OCI-LY7 (cell line): Measurements from ENCODE around the gene TMEFF1. TPM values are rescaled to one million over a fixed set of nuclear protein-coding genes. Genes with fewer than 3 reads are reported as not detected.

Experiments
- BruUV-seq: library from RNA; stranded (reverse); fragments of 400-500 nt; replicated peaks from 2 replicates; lab custom pipeline; 2021; lab: Mats Ljungman, UMichigan
- CTCF ChIA-PET: fragments of 300-600 bp; sonication (Branson Sonifier 250); formaldehyde crosslinking; loops from one replicate; lab custom pipeline; 2022; ENCODE audit warnings: antibody characterized with exemption; ENCODE audit not compliant: unreplicated experiment; lab: Charles Lee
- POLR2A ChIA-PET: fragments of 300-600 bp; sonication (Branson Sonifier 250); formaldehyde crosslinking; loops from one replicate; lab custom pipeline; 2022; ENCODE audit warnings: antibody characterized with exemption; lab: Charles Lee
- DNase-seq: peaks from one replicate; pipeline ENCODE4 v3.0.0-alpha.2; 2015; ENCODE audit warnings: low spot score
- H2AFZ ChIP-seq: fragments of 200-600 bp; sonication (generic), shearing (Covaris generic); 2 replicates; pipeline ENCODE4 v1.6.1; 2014; ENCODE audit warnings: mild to moderate bottlenecking, antibody characterized with exemption, low read length, moderate library complexity
- H3K27ac ChIP-seq: fragments of 200-600 bp; sonication (generic); 2 replicates; pipeline ENCODE4 v1.5.1; 2014; ENCODE audit warnings: mixed run types, low read depth, mild to moderate bottlenecking, moderate library complexity, low read length, inconsistent platforms; ENCODE audit not compliant: poor library complexity, severe bottlenecking
- H3K36me3 ChIP-seq: fragments of 200-600 bp; sonication (generic); 2 replicates; pipeline ENCODE4 v1.6.1; 2014; ENCODE audit warnings: mild to moderate bottlenecking, antibody characterized with exemption, low read length, moderate library complexity, mixed read lengths; ENCODE audit not compliant: insufficient read depth
- H3K4me1 ChIP-seq: fragments of 200-600 bp; sonication (generic); 2 replicates; pipeline ENCODE4 v1.5.1; 2014; ENCODE audit warnings: mild to moderate bottlenecking, low read length; ENCODE audit not compliant: insufficient read depth, poor library complexity, severe bottlenecking
- H3K4me2 ChIP-seq: fragments of 200-600 bp; sonication (generic); 2 replicates; pipeline ENCODE4 v1.6.1; 2014; ENCODE audit warnings: mild to moderate bottlenecking, low read length
- H3K4me3 ChIP-seq: fragments of 200-600 bp; sonication (generic); 2 replicates; pipeline ENCODE4 v1.5.1; 2014; ENCODE audit warnings: mild to moderate bottlenecking, low read depth, low read length; ENCODE audit not compliant: poor library complexity, severe bottlenecking
- H3K79me2 ChIP-seq: fragments of 200-600 bp; sonication (generic); 2 replicates; pipeline ENCODE4 v1.6.1; 2016; ENCODE audit warnings: low read depth, mild to moderate bottlenecking, low read length, moderate library complexity, mixed read lengths; ENCODE audit not compliant: insufficient read depth
- H3K9me2 ChIP-seq: fragments of 200-600 bp; sonication (generic); 2 replicates; pipeline ENCODE4 v1.6.1; 2016; ENCODE audit warnings: mild to moderate bottlenecking, low read length, mixed read lengths; ENCODE audit not compliant: insufficient read depth
- H3K9me3 ChIP-seq: fragments of 200-600 bp; sonication (generic); 2 replicates; pipeline ENCODE4 v1.6.1; 2014; ENCODE audit warnings: mild to moderate bottlenecking, mixed run types, low read length, mixed read lengths
- H4K20me1 ChIP-seq: fragments of 200-600 bp; sonication (generic); 2 replicates; pipeline ENCODE4 v1.6.1; 2014; ENCODE audit warnings: mild to moderate bottlenecking, antibody characterized with exemption, low read length, moderate library complexity, mixed read lengths; ENCODE audit not compliant: insufficient read depth
- EZH2phosphoT487 ChIP-seq: fragments of 200-600 bp; sonication (generic); IDR thresholded peaks from 2 replicates; pipeline ENCODE4 v1.6.1; 2018; ENCODE audit warnings: low read depth, borderline replicate concordance, mild to moderate bottlenecking, mixed run types, antibody characterized with exemption, low read length, moderate library complexity, mixed read lengths
- intact Hi-C: fragments of 100-400 bp; cut with micrococcal nuclease; formaldehyde crosslinking; loops from one replicate; pipeline ENCODE4 v1.10.0; 2022; ENCODE audit not compliant: unreplicated experiment
- total RNA-seq, 2 experiments: library from RNA; depleted of rRNA in 1 of 2; stranded (reverse); fragments of >200 nt in 1 of 2; shearing (Covaris generic) in 1 of 2; gene quantifications; 2 replicates each; pipeline ENCODE4 v1.2.3, GENCODE V29; 2014 to 2022
- TF ChIP-seq, protein P1 (sequence below): fragments of 200-600 bp; sonication (generic); conservative IDR thresholded peaks from 2 replicates; pipeline ENCODE4 v1.5.1; 2014; ENCODE audit warnings: mild to moderate bottlenecking, antibody characterized with exemption, low read length, moderate library complexity, mixed read lengths

Gene TMEFF1
- total RNA-seq, 2 experiments from 2014 or later = 3.6 to 4.7 TPM

DNA sequence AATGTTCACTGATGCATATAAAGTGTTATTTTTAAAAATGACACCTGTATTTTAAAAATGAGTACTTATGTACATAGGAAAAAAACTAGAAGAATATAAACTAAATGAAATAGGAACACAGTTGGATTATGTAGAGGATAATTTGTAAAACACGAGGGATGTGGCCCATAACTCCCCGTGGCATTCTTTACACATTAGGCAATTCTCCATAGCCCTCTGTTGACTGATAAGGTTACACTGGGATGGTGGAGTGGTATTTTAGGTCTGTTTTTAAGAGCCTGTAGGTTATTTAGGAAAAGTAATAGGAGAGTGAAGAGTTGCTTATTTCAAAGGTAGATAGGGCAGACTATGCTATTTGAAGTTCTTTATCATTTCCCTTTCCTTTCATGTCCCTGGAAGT is 106.7 kb downstream of the TMEFF1 start:
- no peak overlapping the region for H2AFZ ChIP-seq
- ChIA-PET POLR2A (no interaction called here), CTCF (no interaction called here)
- no peaks in the 10 kb centered on the region for H3K79me2 ChIP-seq
- no peak for TF ChIP-seq EZH2phosphoT487
- TF ChIP-seq, protein P1, sequence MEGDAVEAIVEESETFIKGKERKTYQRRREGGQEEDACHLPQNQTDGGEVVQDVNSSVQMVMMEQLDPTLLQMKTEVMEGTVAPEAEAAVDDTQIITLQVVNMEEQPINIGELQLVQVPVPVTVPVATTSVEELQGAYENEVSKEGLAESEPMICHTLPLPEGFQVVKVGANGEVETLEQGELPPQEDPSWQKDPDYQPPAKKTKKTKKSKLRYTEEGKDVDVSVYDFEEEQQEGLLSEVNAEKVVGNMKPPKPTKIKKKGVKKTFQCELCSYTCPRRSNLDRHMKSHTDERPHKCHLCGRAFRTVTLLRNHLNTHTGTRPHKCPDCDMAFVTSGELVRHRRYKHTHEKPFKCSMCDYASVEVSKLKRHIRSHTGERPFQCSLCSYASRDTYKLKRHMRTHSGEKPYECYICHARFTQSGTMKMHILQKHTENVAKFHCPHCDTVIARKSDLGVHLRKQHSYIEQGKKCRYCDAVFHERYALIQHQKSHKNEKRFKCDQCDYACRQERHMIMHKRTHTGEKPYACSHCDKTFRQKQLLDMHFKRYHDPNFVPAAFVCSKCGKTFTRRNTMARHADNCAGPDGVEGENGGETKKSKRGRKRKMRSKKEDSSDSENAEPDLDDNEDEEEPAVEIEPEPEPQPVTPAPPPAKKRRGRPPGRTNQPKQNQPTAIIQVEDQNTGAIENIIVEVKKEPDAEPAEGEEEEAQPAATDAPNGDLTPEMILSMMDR = no peak
- BruUV-seq = no TSS peak
- no peaks in the 10 kb centered on the region for H4K20me1 ChIP-seq
- intact Hi-C loops = no loop called here
- H3K4me2 ChIP-seq = no peak overlapping the region
- DNase-seq = no peak
- H3K27ac ChIP-seq = no peak overlapping the region
- no peaks in the 10 kb centered on the region for H3K9me2 ChIP-seq
- H3K36me3 ChIP-seq = no peaks in the 10 kb centered on the region; the same call in 1 of the 2 replicates
- H3K9me3 ChIP-seq = no peaks in the 10 kb centered on the region
- H3K4me3 ChIP-seq = no peak overlapping the region
- no peaks in the 10 kb centered on the region for H3K4me1 ChIP-seq

DNA sequence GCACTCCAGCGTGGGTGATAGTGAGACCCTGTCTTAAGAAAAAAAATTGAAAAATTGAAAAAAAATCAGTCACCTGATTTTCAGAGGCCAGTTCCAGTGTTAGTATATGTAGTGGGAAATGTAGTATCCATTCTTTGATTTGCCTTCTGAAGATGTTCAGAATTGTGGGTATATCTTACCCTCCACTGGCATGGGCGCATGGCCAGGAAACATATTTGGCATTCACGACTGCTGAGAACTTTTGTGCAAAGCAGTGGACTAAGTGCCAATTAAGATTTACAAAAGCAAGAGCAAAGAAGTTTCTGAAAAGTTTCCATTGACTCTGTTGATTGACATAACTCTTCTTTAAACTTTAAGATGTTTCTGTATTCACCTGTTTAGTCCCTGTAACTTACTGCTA is 107.3 kb downstream of the TMEFF1 start:
- H3K4me2 ChIP-seq = no peak overlapping the region
- no TSS peak for BruUV-seq

DNA sequence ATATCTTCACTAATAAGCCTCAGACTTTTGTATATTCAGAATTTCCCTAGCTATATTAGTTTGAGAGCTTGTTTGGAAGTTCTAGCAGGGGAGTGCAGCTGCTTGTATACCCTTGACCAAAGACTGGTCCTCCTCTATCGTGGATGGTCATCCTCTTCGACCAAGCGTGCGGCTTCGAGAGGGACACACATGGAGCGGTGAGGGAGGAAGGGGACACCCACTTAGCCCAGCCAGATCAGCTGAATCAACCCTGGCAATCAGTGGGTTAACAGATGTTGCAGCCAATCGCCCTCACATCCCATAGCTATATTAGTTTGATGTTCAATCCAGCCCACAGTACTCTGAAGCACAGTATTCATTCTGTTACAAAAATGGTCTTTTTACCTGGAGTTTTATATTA is 108.1 kb downstream of the TMEFF1 start:
- CTCF ChIA-PET = no interaction called here
- no peaks in the 10 kb centered on the region for H4K20me1 ChIP-seq
- no peak for DNase-seq
- no peak overlapping the region for H3K27ac ChIP-seq
- H3K4me2 ChIP-seq = no peak overlapping the region
- H3K4me1 ChIP-seq = peaks cover 7% of the 10 kb centered on the region
- no peaks in the 10 kb centered on the region; the same call in 1 of the 2 replicates for H3K36me3 ChIP-seq
- intact Hi-C loops = no loop called here
- no peaks in the 10 kb centered on the region for H3K9me3 ChIP-seq
- H3K9me2 ChIP-seq = no peaks in the 10 kb centered on the region
- POLR2A ChIA-PET = interaction anchor here (1.1 kb wide), 1 partner anchor 20 kb away, joined by 3 read pairs; no protein-coding TSS in a partner anchor
- no TSS peak for BruUV-seq
- H3K79me2 ChIP-seq = no peaks in the 10 kb centered on the region
- H3K4me3 ChIP-seq = no peak overlapping the region
- TF ChIP-seq, protein P1 = no peak
- no peak for TF ChIP-seq EZH2phosphoT487
- H2AFZ ChIP-seq = no peak overlapping the region

More for the DNA sequence above, 107.3 kb downstream of the TMEFF1 start:
- ChIA-PET POLR2A (interaction anchor here (0.5 kb wide), 1 partner anchor 104 kb away, joined by 3 read pairs; no protein-coding TSS in a partner anchor), CTCF (no interaction called here)
- Histone ChIP-seq H3K9me2 (no peaks in the 10 kb centered on the region), H3K79me2 (no peaks in the 10 kb centered on the region), H3K36me3 (no peaks in the 10 kb centered on the region; the same call in 1 of the 2 replicates), H3K27ac (no peak overlapping the region), H4K20me1 (no peaks in the 10 kb centered on the region), H3K4me3 (no peak overlapping the region), H3K4me1 (no peaks in the 10 kb centered on the region), H3K9me3 (no peaks in the 10 kb centered on the region), H2AFZ (no peak overlapping the region)
- no peak for DNase-seq
- TF ChIP-seq, protein P1 = no peak
- TF ChIP-seq EZH2phosphoT487 = no peak
- intact Hi-C loops = no loop called here
